H9 (cell line): Measurements from ENCODE around the gene CHCHD6. TPM values are rescaled to one million over a fixed set of nuclear protein-coding genes. Genes with fewer than 3 reads are reported as not detected.

ENCODE experiments used
- DNase-seq: peaks from one replicate; pipeline ENCODE4 v3.0.0-alpha.2; 2017
- H2AFZ ChIP-seq: one replicate; pipeline ENCODE4 v1.6.1; 2013; ENCODE audit warnings: mild to moderate bottlenecking, low read length, control low read depth, moderate library complexity
- H2AK5ac ChIP-seq: 2 replicates; pipeline ENCODE4 v1.6.1; 2013; ENCODE audit warnings: low read length, control low read depth, mixed read lengths; ENCODE audit not compliant: insufficient read length
- H2BK120ac ChIP-seq: one replicate; pipeline ENCODE4 v1.6.1; 2013; ENCODE audit warnings: low read depth, mild to moderate bottlenecking, low read length, control low read depth, inconsistent platforms; ENCODE audit not compliant: poor library complexity, severe bottlenecking
- H2BK12ac ChIP-seq: 2 replicates; pipeline ENCODE4 v1.6.1; 2013; ENCODE audit warnings: low read length, control low read depth, mixed read lengths, low read depth; ENCODE audit not compliant: insufficient read length
- H2BK15ac ChIP-seq: 2 replicates; pipeline ENCODE4 v1.6.1; 2013; ENCODE audit warnings: low read depth, low read length, control low read depth
- H2BK20ac ChIP-seq: one replicate; pipeline ENCODE4 v1.6.1; 2013; ENCODE audit warnings: low read depth, mild to moderate bottlenecking, low read length, control low read depth, inconsistent platforms; ENCODE audit not compliant: poor library complexity, severe bottlenecking
- H2BK5ac ChIP-seq: 2 replicates; pipeline ENCODE4 v1.6.1; 2013; ENCODE audit warnings: low read length, control low read depth, mixed read lengths; ENCODE audit not compliant: insufficient read length
- H3K14ac ChIP-seq: 2 replicates; pipeline ENCODE4 v1.6.1; 2013; ENCODE audit warnings: low read length, control low read depth; ENCODE audit not compliant: insufficient read depth
- H3K18ac ChIP-seq: 2 replicates; pipeline ENCODE4 v1.6.1; 2013; ENCODE audit warnings: low read depth, mild to moderate bottlenecking, mixed read lengths, low read length, control low read depth; ENCODE audit not compliant: insufficient read length
- H3K23ac ChIP-seq: 2 replicates; pipeline ENCODE4 v1.6.1; 2013; ENCODE audit warnings: low read length, control low read depth, mixed read lengths, low read depth; ENCODE audit not compliant: insufficient read length
- H3K23me2 ChIP-seq: 2 replicates; pipeline ENCODE4 v1.6.1; 2013; ENCODE audit warnings: low read depth, mild to moderate bottlenecking, mixed read lengths, low read length, control low read depth; ENCODE audit not compliant: insufficient read length, poor library complexity, severe bottlenecking
- H3K27ac ChIP-seq: 2 replicates; pipeline ENCODE4 v1.5.1; 2013; ENCODE audit warnings: low read length, control low read depth, mixed read lengths, low read depth; ENCODE audit not compliant: insufficient read length
- H3K27me3 ChIP-seq: 2 replicates; pipeline ENCODE4 v1.6.1; 2013; ENCODE audit warnings: low read length, control low read depth, inconsistent platforms; ENCODE audit not compliant: insufficient read depth
- H3K4ac ChIP-seq: 2 replicates; pipeline ENCODE4 v1.6.1; 2013; ENCODE audit warnings: low read depth, mild to moderate bottlenecking, control low read depth, inconsistent platforms, low read length, moderate library complexity
- H3K4me1 ChIP-seq: 2 replicates; pipeline ENCODE4 v1.6.1; 2013; ENCODE audit warnings: low read length, control low read depth, inconsistent platforms; ENCODE audit not compliant: insufficient read depth
- H3K4me2 ChIP-seq: 2 replicates; pipeline ENCODE4 v1.6.1; 2013; ENCODE audit warnings: low read length, control low read depth, mixed read lengths; ENCODE audit not compliant: insufficient read length, insufficient read depth
- H3K56ac ChIP-seq: 2 replicates; pipeline ENCODE4 v1.6.1; 2013; ENCODE audit warnings: low read depth, mild to moderate bottlenecking, mixed read lengths, low read length, control low read depth; ENCODE audit not compliant: insufficient read length
- H3K79me1 ChIP-seq: 2 replicates; pipeline ENCODE4 v1.6.1; 2013; ENCODE audit warnings: low read depth, mild to moderate bottlenecking, moderate library complexity, low read length, control low read depth, inconsistent platforms; ENCODE audit not compliant: insufficient read depth, poor library complexity, severe bottlenecking
- H3K79me2 ChIP-seq: 2 replicates; pipeline ENCODE4 v1.6.1; 2013; ENCODE audit warnings: low read length, control low read depth, inconsistent platforms; ENCODE audit not compliant: insufficient read depth
- H3K9ac ChIP-seq: 2 replicates; pipeline ENCODE4 v1.6.1; 2013; ENCODE audit warnings: low read length, control low read depth, mixed read lengths; ENCODE audit not compliant: insufficient read length; ENCODE audit errors: extremely low read depth
- H3K9me3 ChIP-seq: one replicate; pipeline ENCODE4 v1.6.1; 2013; ENCODE audit warnings: low read depth, low read length, inconsistent platforms; ENCODE audit not compliant: control insufficient read depth
- H3T11ph ChIP-seq: one replicate; pipeline ENCODE4 v1.6.1; 2013; ENCODE audit warnings: mild to moderate bottlenecking, low read length, control low read depth, inconsistent platforms
- H4K20me1 ChIP-seq: one replicate; pipeline ENCODE4 v1.6.1; 2013; ENCODE audit not compliant: control insufficient read depth, insufficient read length, insufficient read depth
- H4K5ac ChIP-seq: 2 replicates; pipeline ENCODE4 v1.6.1; 2013; ENCODE audit warnings: low read depth, mild to moderate bottlenecking, mixed read lengths, low read length, control low read depth; ENCODE audit not compliant: insufficient read length
- H4K8ac ChIP-seq: replicated peaks from 2 replicates; pipeline ENCODE4 v1.6.1; 2013; ENCODE audit warnings: low read length, control low read depth, mixed read lengths, low read depth; ENCODE audit not compliant: insufficient read length
- H4K91ac ChIP-seq: 2 replicates; pipeline ENCODE4 v1.6.1; 2013; ENCODE audit warnings: low read depth, mild to moderate bottlenecking, moderate library complexity, mixed read lengths, low read length, control low read depth; ENCODE audit not compliant: insufficient read length
- H3K27ac Mint-ChIP-seq, 3 experiments: 2 replicates in 2 of 3; 3 replicates in 1 of 3; pipeline ENCODE4 v1.8.0; 2020 to 2021; ENCODE audit warnings: mixed read lengths in 3 of 3, mild to moderate bottlenecking in 1 of 3, moderate library complexity in 1 of 3
- H3K27me3 Mint-ChIP-seq: 2 replicates; pipeline ENCODE4 v1.8.0; 2021; ENCODE audit warnings: low read depth, mild to moderate bottlenecking, moderate library complexity, mixed read lengths
- H3K36me3 Mint-ChIP-seq, 3 experiments: 2 replicates in 2 of 3; 3 replicates in 1 of 3; pipeline ENCODE4 v1.8.0; 2020 to 2021; ENCODE audit warnings: low read depth in 3 of 3, mixed read lengths in 3 of 3; ENCODE audit not compliant: insufficient read depth in 1 of 3
- H3K4me1 Mint-ChIP-seq, 2 experiments: 2 replicates each; pipeline ENCODE4 v1.8.0; 2020; ENCODE audit warnings: mixed read lengths in 2 of 2
- H3K4me3 Mint-ChIP-seq, 2 experiments: 2 replicates in 1 of 2; 3 replicates in 1 of 2; pipeline ENCODE4 v1.8.0; 2020 to 2021; ENCODE audit warnings: mild to moderate bottlenecking in 2 of 2, mixed read lengths in 2 of 2, moderate library complexity in 1 of 2
- H3K9me3 Mint-ChIP-seq, 2 experiments: 2 replicates in 1 of 2; 3 replicates in 1 of 2; pipeline ENCODE4 v1.8.0; 2020; ENCODE audit warnings: mild to moderate bottlenecking in 2 of 2, mixed read lengths in 2 of 2, moderate library complexity in 1 of 2
- WGBS: extraction: QIAGEN DNeasy Blood & Tissue Kit; methylation state at CpG from one replicate; pipeline ENCODE4 v1.1.7; 2013; ENCODE audit warnings: missing lambda C conversion rate, low lambda C conversion rate, mixed read lengths; ENCODE audit not compliant: insufficient read length; ENCODE audit errors: extremely low coverage; 5-methylcytosine and 5-hydroxymethylcytosine counted together
- total RNA-seq: library from RNA; stranded (reverse); gene quantifications from 2 replicates; pipeline ENCODE4 v1.2.1, GENCODE V29; 2021
- TF ChIP-seq, protein P1 (sequence below): fragments of 200-600 bp; sonication (generic); conservative IDR thresholded peaks from 3 replicates; pipeline ENCODE4 v1.8.0; 2021; ENCODE audit warnings: antibody characterized with exemption, mild to moderate bottlenecking

The CHCHD6 gene
- total RNA-seq, 1 experiment from 2014 or later = 34.2 TPM

DNA sequence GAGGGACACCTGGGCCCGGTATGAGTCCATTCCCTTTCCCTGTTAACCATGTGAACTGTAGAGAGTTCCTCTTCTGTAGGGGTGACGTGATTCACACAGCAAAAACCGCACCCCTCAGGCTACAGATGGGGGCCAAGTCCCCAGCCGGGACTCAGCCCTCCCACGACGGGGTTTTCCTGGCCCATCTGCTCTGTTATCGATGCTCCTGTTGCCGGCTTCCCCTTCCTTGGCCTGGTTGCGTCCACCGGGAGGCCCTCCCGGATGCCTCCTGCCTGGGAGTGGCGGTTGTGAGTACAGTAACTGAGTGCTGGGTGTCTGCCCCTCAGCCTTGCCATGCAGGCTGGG is 278.1 kb downstream of the CHCHD6 start:
- Mint-ChIP-seq H3K4me1 (peaks cover 9 to 31% of the 10 kb centered on the region in 2 experiments), H3K36me3 (no peaks in the 10 kb centered on the region; a peak in 1 of 7 replicates), H3K9me3 (no peaks in the 10 kb centered on the region), H3K4me3 (peak overlapping the region; percentile 68 to 81), H3K27me3 (peaks cover 24% of the 10 kb centered on the region), H3K27ac (no peak overlapping the region)
- H3K79me2 ChIP-seq = peaks cover 4% of the 10 kb centered on the region; the same call in 1 of the 2 replicates
- peak; percentile 78 for DNase-seq
- H3K18ac ChIP-seq = no peak overlapping the region
- no peaks in the 10 kb centered on the region for H4K20me1 ChIP-seq
- no peak overlapping the region for H2AFZ ChIP-seq
- H2BK5ac ChIP-seq = no peak overlapping the region
- no peaks in the 10 kb centered on the region for H3K27me3 ChIP-seq
- H3K4me1 ChIP-seq = no peaks in the 10 kb centered on the region
- no peak overlapping the region for H2BK20ac ChIP-seq
- no peak overlapping the region for H4K91ac ChIP-seq
- H3K9me3 ChIP-seq = no peaks in the 10 kb centered on the region
- H3K4me2 ChIP-seq = peak overlapping the region; percentile 49
- TF ChIP-seq, protein P1, sequence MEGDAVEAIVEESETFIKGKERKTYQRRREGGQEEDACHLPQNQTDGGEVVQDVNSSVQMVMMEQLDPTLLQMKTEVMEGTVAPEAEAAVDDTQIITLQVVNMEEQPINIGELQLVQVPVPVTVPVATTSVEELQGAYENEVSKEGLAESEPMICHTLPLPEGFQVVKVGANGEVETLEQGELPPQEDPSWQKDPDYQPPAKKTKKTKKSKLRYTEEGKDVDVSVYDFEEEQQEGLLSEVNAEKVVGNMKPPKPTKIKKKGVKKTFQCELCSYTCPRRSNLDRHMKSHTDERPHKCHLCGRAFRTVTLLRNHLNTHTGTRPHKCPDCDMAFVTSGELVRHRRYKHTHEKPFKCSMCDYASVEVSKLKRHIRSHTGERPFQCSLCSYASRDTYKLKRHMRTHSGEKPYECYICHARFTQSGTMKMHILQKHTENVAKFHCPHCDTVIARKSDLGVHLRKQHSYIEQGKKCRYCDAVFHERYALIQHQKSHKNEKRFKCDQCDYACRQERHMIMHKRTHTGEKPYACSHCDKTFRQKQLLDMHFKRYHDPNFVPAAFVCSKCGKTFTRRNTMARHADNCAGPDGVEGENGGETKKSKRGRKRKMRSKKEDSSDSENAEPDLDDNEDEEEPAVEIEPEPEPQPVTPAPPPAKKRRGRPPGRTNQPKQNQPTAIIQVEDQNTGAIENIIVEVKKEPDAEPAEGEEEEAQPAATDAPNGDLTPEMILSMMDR = no peak
- H3K56ac ChIP-seq = no peak overlapping the region
- H3K79me1 ChIP-seq = no peaks in the 10 kb centered on the region
- no peak overlapping the region for H3K14ac ChIP-seq
- H4K8ac ChIP-seq = no peak overlapping the region
- no CpG with 5 or more reads among the region's 12 CpGs for WGBS
- no peak overlapping the region for H3K9ac ChIP-seq
- no peak overlapping the region for H2BK120ac ChIP-seq
- no peak overlapping the region for H3K4ac ChIP-seq
- H2AK5ac ChIP-seq = no peak overlapping the region
- H3K23me2 ChIP-seq = no peaks in the 10 kb centered on the region
- no peak overlapping the region for H3K27ac ChIP-seq
- no peak overlapping the region for H4K5ac ChIP-seq
- no peak overlapping the region for H3T11ph ChIP-seq
- no peak overlapping the region for H3K23ac ChIP-seq
- no peak overlapping the region for H2BK12ac ChIP-seq
- H2BK15ac ChIP-seq = no peak overlapping the region
